H9 (cell line): ENCODE results near the gene PITPNM3. TPM values are rescaled to one million over a fixed set of nuclear protein-coding genes. Genes with fewer than 3 reads are reported as not detected.

ENCODE experiments used
- DNase-seq: peaks from one replicate; pipeline ENCODE4 v3.0.0-alpha.2; 2017
- H2AFZ ChIP-seq: one replicate; pipeline ENCODE4 v1.6.1; 2013; ENCODE audit warnings: mild to moderate bottlenecking, low read length, control low read depth, moderate library complexity
- H2AK5ac ChIP-seq: 2 replicates; pipeline ENCODE4 v1.6.1; 2013; ENCODE audit warnings: low read length, control low read depth, mixed read lengths; ENCODE audit not compliant: insufficient read length
- H2BK120ac ChIP-seq: one replicate; pipeline ENCODE4 v1.6.1; 2013; ENCODE audit warnings: low read depth, mild to moderate bottlenecking, low read length, control low read depth, inconsistent platforms; ENCODE audit not compliant: poor library complexity, severe bottlenecking
- H2BK12ac ChIP-seq: 2 replicates; pipeline ENCODE4 v1.6.1; 2013; ENCODE audit warnings: low read length, control low read depth, mixed read lengths, low read depth; ENCODE audit not compliant: insufficient read length
- H2BK15ac ChIP-seq: 2 replicates; pipeline ENCODE4 v1.6.1; 2013; ENCODE audit warnings: low read depth, low read length, control low read depth
- H2BK20ac ChIP-seq: one replicate; pipeline ENCODE4 v1.6.1; 2013; ENCODE audit warnings: low read depth, mild to moderate bottlenecking, low read length, control low read depth, inconsistent platforms; ENCODE audit not compliant: poor library complexity, severe bottlenecking
- H2BK5ac ChIP-seq: 2 replicates; pipeline ENCODE4 v1.6.1; 2013; ENCODE audit warnings: low read length, control low read depth, mixed read lengths; ENCODE audit not compliant: insufficient read length
- H3K14ac ChIP-seq: 2 replicates; pipeline ENCODE4 v1.6.1; 2013; ENCODE audit warnings: low read length, control low read depth; ENCODE audit not compliant: insufficient read depth
- H3K18ac ChIP-seq: 2 replicates; pipeline ENCODE4 v1.6.1; 2013; ENCODE audit warnings: low read depth, mild to moderate bottlenecking, mixed read lengths, low read length, control low read depth; ENCODE audit not compliant: insufficient read length
- H3K23ac ChIP-seq: 2 replicates; pipeline ENCODE4 v1.6.1; 2013; ENCODE audit warnings: low read length, control low read depth, mixed read lengths, low read depth; ENCODE audit not compliant: insufficient read length
- H3K23me2 ChIP-seq: 2 replicates; pipeline ENCODE4 v1.6.1; 2013; ENCODE audit warnings: low read depth, mild to moderate bottlenecking, mixed read lengths, low read length, control low read depth; ENCODE audit not compliant: insufficient read length, poor library complexity, severe bottlenecking
- H3K27ac ChIP-seq: 2 replicates; pipeline ENCODE4 v1.5.1; 2013; ENCODE audit warnings: low read length, control low read depth, mixed read lengths, low read depth; ENCODE audit not compliant: insufficient read length
- H3K27me3 ChIP-seq: 2 replicates; pipeline ENCODE4 v1.6.1; 2013; ENCODE audit warnings: low read length, control low read depth, inconsistent platforms; ENCODE audit not compliant: insufficient read depth
- H3K4ac ChIP-seq: 2 replicates; pipeline ENCODE4 v1.6.1; 2013; ENCODE audit warnings: low read depth, mild to moderate bottlenecking, control low read depth, inconsistent platforms, low read length, moderate library complexity
- H3K4me1 ChIP-seq: 2 replicates; pipeline ENCODE4 v1.6.1; 2013; ENCODE audit warnings: low read length, control low read depth, inconsistent platforms; ENCODE audit not compliant: insufficient read depth
- H3K4me2 ChIP-seq: 2 replicates; pipeline ENCODE4 v1.6.1; 2013; ENCODE audit warnings: low read length, control low read depth, mixed read lengths; ENCODE audit not compliant: insufficient read length, insufficient read depth
- H3K56ac ChIP-seq: 2 replicates; pipeline ENCODE4 v1.6.1; 2013; ENCODE audit warnings: low read depth, mild to moderate bottlenecking, mixed read lengths, low read length, control low read depth; ENCODE audit not compliant: insufficient read length
- H3K79me1 ChIP-seq: 2 replicates; pipeline ENCODE4 v1.6.1; 2013; ENCODE audit warnings: low read depth, mild to moderate bottlenecking, moderate library complexity, low read length, control low read depth, inconsistent platforms; ENCODE audit not compliant: insufficient read depth, poor library complexity, severe bottlenecking
- H3K79me2 ChIP-seq: 2 replicates; pipeline ENCODE4 v1.6.1; 2013; ENCODE audit warnings: low read length, control low read depth, inconsistent platforms; ENCODE audit not compliant: insufficient read depth
- H3K9ac ChIP-seq: 2 replicates; pipeline ENCODE4 v1.6.1; 2013; ENCODE audit warnings: low read length, control low read depth, mixed read lengths; ENCODE audit not compliant: insufficient read length; ENCODE audit errors: extremely low read depth
- H3K9me3 ChIP-seq: one replicate; pipeline ENCODE4 v1.6.1; 2013; ENCODE audit warnings: low read depth, low read length, inconsistent platforms; ENCODE audit not compliant: control insufficient read depth
- H3T11ph ChIP-seq: one replicate; pipeline ENCODE4 v1.6.1; 2013; ENCODE audit warnings: mild to moderate bottlenecking, low read length, control low read depth, inconsistent platforms
- H4K20me1 ChIP-seq: one replicate; pipeline ENCODE4 v1.6.1; 2013; ENCODE audit not compliant: control insufficient read depth, insufficient read length, insufficient read depth
- H4K5ac ChIP-seq: 2 replicates; pipeline ENCODE4 v1.6.1; 2013; ENCODE audit warnings: low read depth, mild to moderate bottlenecking, mixed read lengths, low read length, control low read depth; ENCODE audit not compliant: insufficient read length
- H4K8ac ChIP-seq: replicated peaks from 2 replicates; pipeline ENCODE4 v1.6.1; 2013; ENCODE audit warnings: low read length, control low read depth, mixed read lengths, low read depth; ENCODE audit not compliant: insufficient read length
- H4K91ac ChIP-seq: 2 replicates; pipeline ENCODE4 v1.6.1; 2013; ENCODE audit warnings: low read depth, mild to moderate bottlenecking, moderate library complexity, mixed read lengths, low read length, control low read depth; ENCODE audit not compliant: insufficient read length
- H3K27ac Mint-ChIP-seq, 3 experiments: 2 replicates in 2 of 3; 3 replicates in 1 of 3; pipeline ENCODE4 v1.8.0; 2020 to 2021; ENCODE audit warnings: mixed read lengths in 3 of 3, mild to moderate bottlenecking in 1 of 3, moderate library complexity in 1 of 3
- H3K27me3 Mint-ChIP-seq: 2 replicates; pipeline ENCODE4 v1.8.0; 2021; ENCODE audit warnings: low read depth, mild to moderate bottlenecking, moderate library complexity, mixed read lengths
- H3K36me3 Mint-ChIP-seq, 3 experiments: 2 replicates in 2 of 3; 3 replicates in 1 of 3; pipeline ENCODE4 v1.8.0; 2020 to 2021; ENCODE audit warnings: low read depth in 3 of 3, mixed read lengths in 3 of 3; ENCODE audit not compliant: insufficient read depth in 1 of 3
- H3K4me1 Mint-ChIP-seq, 2 experiments: 2 replicates each; pipeline ENCODE4 v1.8.0; 2020; ENCODE audit warnings: mixed read lengths in 2 of 2
- H3K4me3 Mint-ChIP-seq, 2 experiments: 2 replicates in 1 of 2; 3 replicates in 1 of 2; pipeline ENCODE4 v1.8.0; 2020 to 2021; ENCODE audit warnings: mild to moderate bottlenecking in 2 of 2, mixed read lengths in 2 of 2, moderate library complexity in 1 of 2
- H3K9me3 Mint-ChIP-seq, 2 experiments: 2 replicates in 1 of 2; 3 replicates in 1 of 2; pipeline ENCODE4 v1.8.0; 2020; ENCODE audit warnings: mild to moderate bottlenecking in 2 of 2, mixed read lengths in 2 of 2, moderate library complexity in 1 of 2
- WGBS: extraction: QIAGEN DNeasy Blood & Tissue Kit; methylation state at CpG from one replicate; pipeline ENCODE4 v1.1.7; 2013; ENCODE audit warnings: missing lambda C conversion rate, low lambda C conversion rate, mixed read lengths; ENCODE audit not compliant: insufficient read length; ENCODE audit errors: extremely low coverage; 5-methylcytosine and 5-hydroxymethylcytosine counted together
- total RNA-seq: library from RNA; stranded (reverse); gene quantifications from 2 replicates; pipeline ENCODE4 v1.2.1, GENCODE V29; 2021
- TF ChIP-seq, protein P1 (sequence below): fragments of 200-600 bp; sonication (generic); conservative IDR thresholded peaks from 3 replicates; pipeline ENCODE4 v1.8.0; 2021; ENCODE audit warnings: antibody characterized with exemption, mild to moderate bottlenecking

PITPNM3 gene
- total RNA-seq, 1 experiment from 2014 or later, result 3.4 TPM

DNA sequence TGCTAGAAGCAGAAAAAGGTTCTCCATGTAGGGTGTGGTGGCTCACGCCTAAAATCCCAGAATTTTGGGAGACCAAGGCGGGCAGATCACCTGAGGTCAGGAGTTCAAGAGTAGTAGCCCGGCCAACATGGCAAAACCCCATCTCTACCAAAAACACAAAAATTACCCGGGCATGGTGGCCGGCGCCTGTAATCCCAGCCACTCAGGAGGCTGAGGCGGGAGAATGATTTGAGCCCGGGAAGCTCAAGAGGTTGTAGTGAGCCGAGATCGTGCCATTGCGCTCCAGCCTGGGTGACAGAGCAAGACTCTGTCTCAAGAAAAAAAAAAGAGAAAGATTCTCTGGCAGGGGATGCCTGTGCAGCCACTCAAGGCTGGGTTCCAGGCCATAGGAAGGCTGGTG, 54.2 kb downstream of the PITPNM3 start:
- Histone ChIP-seq H3K79me2 (no peaks in the 10 kb centered on the region), H2BK12ac (no peak overlapping the region), H3K14ac (no peak overlapping the region), H4K5ac (no peak overlapping the region), H3K9me3 (no peaks in the 10 kb centered on the region), H3K23me2 (no peaks in the 10 kb centered on the region), H3K18ac (no peak overlapping the region), H3K56ac (no peak overlapping the region), H3K79me1 (no peaks in the 10 kb centered on the region), H2BK120ac (no peak overlapping the region), H2BK20ac (no peak overlapping the region), H3K4me1 (no peaks in the 10 kb centered on the region), H3T11ph (no peak overlapping the region), H2AFZ (no peak overlapping the region), H2BK15ac (no peak overlapping the region), H3K4ac (no peak overlapping the region), H3K27ac (no peak overlapping the region), H2BK5ac (no peak overlapping the region), H2AK5ac (no peak overlapping the region), H3K9ac (no peak overlapping the region), H4K20me1 (no peaks in the 10 kb centered on the region), H4K91ac (no peak overlapping the region), H4K8ac (no peak overlapping the region), H3K27me3 (no peaks in the 10 kb centered on the region), H3K4me2 (no peak overlapping the region), H3K23ac (no peak overlapping the region)
- TF ChIP-seq, protein P1, sequence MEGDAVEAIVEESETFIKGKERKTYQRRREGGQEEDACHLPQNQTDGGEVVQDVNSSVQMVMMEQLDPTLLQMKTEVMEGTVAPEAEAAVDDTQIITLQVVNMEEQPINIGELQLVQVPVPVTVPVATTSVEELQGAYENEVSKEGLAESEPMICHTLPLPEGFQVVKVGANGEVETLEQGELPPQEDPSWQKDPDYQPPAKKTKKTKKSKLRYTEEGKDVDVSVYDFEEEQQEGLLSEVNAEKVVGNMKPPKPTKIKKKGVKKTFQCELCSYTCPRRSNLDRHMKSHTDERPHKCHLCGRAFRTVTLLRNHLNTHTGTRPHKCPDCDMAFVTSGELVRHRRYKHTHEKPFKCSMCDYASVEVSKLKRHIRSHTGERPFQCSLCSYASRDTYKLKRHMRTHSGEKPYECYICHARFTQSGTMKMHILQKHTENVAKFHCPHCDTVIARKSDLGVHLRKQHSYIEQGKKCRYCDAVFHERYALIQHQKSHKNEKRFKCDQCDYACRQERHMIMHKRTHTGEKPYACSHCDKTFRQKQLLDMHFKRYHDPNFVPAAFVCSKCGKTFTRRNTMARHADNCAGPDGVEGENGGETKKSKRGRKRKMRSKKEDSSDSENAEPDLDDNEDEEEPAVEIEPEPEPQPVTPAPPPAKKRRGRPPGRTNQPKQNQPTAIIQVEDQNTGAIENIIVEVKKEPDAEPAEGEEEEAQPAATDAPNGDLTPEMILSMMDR, result no peak
- Mint-ChIP-seq H3K27me3 (peaks cover 14% of the 10 kb centered on the region), H3K9me3 (peaks cover 2 to 4% of the 10 kb centered on the region in 2 experiments; a peak in 4 of 5 replicates), H3K27ac (no peak overlapping the region), H3K4me3 (no peak overlapping the region), H3K36me3 (peaks cover 0 to 6% (median 5%) of the 10 kb centered on the region in 3 experiments; a peak in 2 of 7 replicates), H3K4me1 (peaks cover 23 to 25% of the 10 kb centered on the region in 2 experiments)
- DNase-seq, result no peak
- WGBS, result no CpG with 5 or more reads among the region's 11 CpGs
